Caco-2 (cell line): Measurements from ENCODE around the gene SUSD2. TPM values are rescaled to one million over a fixed set of nuclear protein-coding genes. Genes with fewer than 3 reads are reported as not detected.

Experiments
- BruUV-seq: library from RNA; stranded (reverse); fragments of 400-500 nt; replicated peaks from 2 replicates; lab custom pipeline; 2021; lab: Mats Ljungman, UMichigan
- CTCF ChIA-PET: fragments of 300-600 bp; sonication (Branson Sonifier 250); formaldehyde crosslinking; loops from one replicate; lab custom pipeline; 2022; ENCODE audit warnings: antibody characterized with exemption; lab: Charles Lee
- POLR2A ChIA-PET: fragments of 300-600 bp; sonication (Branson Sonifier 250); formaldehyde crosslinking; loops from one replicate; lab custom pipeline; 2022; ENCODE audit warnings: antibody characterized with exemption; lab: Charles Lee
- DNase-seq, 2 experiments: peaks; one replicate each; pipeline versions ENCODE4 v3.0.0 to v3.0.0-alpha.2; 2020 to 2022
- H3K27me3 ChIP-seq: replicated peaks from 2 replicates; pipeline ENCODE4 v1.6.0; 2011; ENCODE audit warnings: low read length; ENCODE audit not compliant: control insufficient read depth, insufficient read depth
- H3K36me3 ChIP-seq: 2 replicates; pipeline ENCODE4 v1.5.1; 2011; ENCODE audit warnings: low read length; ENCODE audit not compliant: control insufficient read depth, insufficient read depth
- H3K4me1 ChIP-seq: fragments of 250-450 bp; sonication (Bioruptor Pico); 2 replicates; pipeline ENCODE4 v1.5.1; 2020; ENCODE audit warnings: mild to moderate bottlenecking
- H3K4me3 ChIP-seq: 2 replicates; pipeline ENCODE4 v1.5.1; 2011; ENCODE audit warnings: low read depth, mild to moderate bottlenecking, control low read depth, low read length
- H3K9me3 ChIP-seq: fragments of 250-450 bp; sonication (Bioruptor Pico); 2 replicates; pipeline ENCODE4 v1.5.1; 2020; ENCODE audit warnings: mild to moderate bottlenecking, moderate library complexity
- H3K27ac Mint-ChIP-seq: one replicate; pipeline ENCODE4 v1.8.0; 2022; ENCODE audit warnings: mixed read lengths; ENCODE audit not compliant: unreplicated experiment
- H3K27me3 Mint-ChIP-seq: one replicate; pipeline ENCODE4 v1.8.0; 2022; ENCODE audit warnings: mixed read lengths; ENCODE audit not compliant: insufficient read depth, unreplicated experiment
- H3K36me3 Mint-ChIP-seq: one replicate; pipeline ENCODE4 v1.8.0; 2022; ENCODE audit warnings: mild to moderate bottlenecking, mixed read lengths; ENCODE audit not compliant: insufficient read depth, unreplicated experiment
- H3K4me1 Mint-ChIP-seq: one replicate; pipeline ENCODE4 v1.8.0; 2022; ENCODE audit warnings: low read depth, mixed read lengths; ENCODE audit not compliant: unreplicated experiment
- H3K4me3 Mint-ChIP-seq: one replicate; pipeline ENCODE4 v1.8.0; 2022; ENCODE audit warnings: mild to moderate bottlenecking, moderate library complexity, mixed read lengths; ENCODE audit not compliant: unreplicated experiment
- H3K9me3 Mint-ChIP-seq: one replicate; pipeline ENCODE4 v1.8.0; 2022; ENCODE audit warnings: mixed read lengths; ENCODE audit not compliant: unreplicated experiment
- CTCF ChIP-seq, 2 experiments: fragments of 200-600 bp in 1 of 2; IDR thresholded peaks; 1 replicate in 1 of 2; 2 replicates in 1 of 2; pipeline versions ENCODE4 v1.5.1 to v1.8.0; 2011 to 2022; ENCODE audit warnings: antibody characterized with exemption in 1 of 2, control low read depth in 1 of 2, inconsistent platforms in 1 of 2, low read depth in 1 of 2, low read length in 1 of 2, mild to moderate bottlenecking in 1 of 2, moderate library complexity in 1 of 2; ENCODE audit not compliant: insufficient read depth in 1 of 2, severe bottlenecking in 1 of 2, unreplicated experiment in 1 of 2
- intact Hi-C: fragments of 100-400 bp; cut with micrococcal nuclease; formaldehyde crosslinking; loops from one replicate; pipeline ENCODE4 v1.10.0; 2022; ENCODE audit not compliant: unreplicated experiment
- total RNA-seq: library from RNA; stranded (reverse); gene quantifications from 2 replicates; pipeline ENCODE4 v1.2.3, GENCODE V29; 2022

The SUSD2 gene
- total RNA-seq, 1 experiment from 2014 or later: 7.0 TPM

GRCh38 chr22:24187731-24188644, 6.7 kb downstream of the SUSD2 start:
- CTCF ChIA-PET: interaction anchor here (2.4 kb wide), 1 partner anchor 59 kb away, joined by 51 read pairs; no protein-coding TSS in a partner anchor
- no peak overlapping the region for H3K4me3 ChIP-seq
- intact Hi-C loops: loop anchor here (2.0 kb wide), 1 partner anchor 71 kb away; no protein-coding TSS in a partner anchor

GRCh38 chr22:24188705-24189248, 7.5 kb downstream of the SUSD2 start:
- no peak overlapping the region for H3K27ac Mint-ChIP-seq
- H3K9me3 Mint-ChIP-seq: no peaks in the 10 kb centered on the region
- Histone ChIP-seq H3K4me1 (peaks cover 18% of the 10 kb centered on the region; the same call in 1 of the 2 replicates), H3K9me3 (peaks cover 4% of the 10 kb centered on the region; the same call in 1 of the 2 replicates), H3K4me3 (no peak overlapping the region), H3K27me3 (no peaks in the 10 kb centered on the region), H3K36me3 (no peaks in the 10 kb centered on the region)
- H3K4me1 Mint-ChIP-seq: peaks cover 25% of the 10 kb centered on the region
- CTCF ChIA-PET: interaction anchor here (1.3 to 2.4 kb wide), 2 partner anchors 8 to 59 kb away, joined by 6 to 51 read pairs; partner anchors contain the start of gene SUSD2
- POLR2A ChIA-PET: no interaction called here
- no peak overlapping the region for H3K4me3 Mint-ChIP-seq
- peaks cover 10% of the 10 kb centered on the region for H3K36me3 Mint-ChIP-seq
- no peak for DNase-seq
- TF ChIP-seq CTCF (IDR thresholded peaks at IDR 0.05; ENCODE audit: insufficient read depth in 1 of 2, low read depth in 1 of 2, low read length in 1 of 2, severe bottlenecking in 1 of 2, unreplicated experiment in 1 of 2): no peak
- no TSS peak for BruUV-seq
- intact Hi-C loops: loop anchor here (1.0 to 2.0 kb wide), 2 partner anchors 59 to 70 kb away; no protein-coding TSS in a partner anchor
- H3K27me3 Mint-ChIP-seq: no peaks in the 10 kb centered on the region

More at GRCh38 chr22:24187731-24188644, 6.7 kb downstream of the SUSD2 start:
- no peaks in the 10 kb centered on the region for H3K27me3 Mint-ChIP-seq
- H3K36me3 Mint-ChIP-seq: peaks cover 10% of the 10 kb centered on the region
- no peak overlapping the region for H3K27ac Mint-ChIP-seq
- Histone ChIP-seq H3K4me1 (peaks cover 18% of the 10 kb centered on the region; the same call in 1 of the 2 replicates), H3K36me3 (no peaks in the 10 kb centered on the region), H3K9me3 (peaks cover 2% of the 10 kb centered on the region; the same call in 1 of the 2 replicates), H3K27me3 (no peaks in the 10 kb centered on the region)
- no peak for TF ChIP-seq CTCF (IDR thresholded peaks at IDR 0.05; ENCODE audit: insufficient read depth in 1 of 2, low read depth in 1 of 2, low read length in 1 of 2, severe bottlenecking in 1 of 2, unreplicated experiment in 1 of 2)
- POLR2A ChIA-PET: no interaction called here
- peaks cover 25% of the 10 kb centered on the region for H3K4me1 Mint-ChIP-seq
- H3K4me3 Mint-ChIP-seq: no peak overlapping the region
- BruUV-seq: no TSS peak
- no peak for DNase-seq
- no peaks in the 10 kb centered on the region for H3K9me3 Mint-ChIP-seq
